ENCODE measurements around the gene UQCRQ. TPM values are rescaled to one million over a fixed set of nuclear protein-coding genes. Genes with fewer than 3 reads are reported as not detected.

UQCRQ gene
- total and polyA plus RNA-seq, 9 of the 15 experiments (the other 6 are each of a cell fraction or from before 2014, with no cell fraction given): 235 to 2,421 (median 883) TPM

GRCh38 chr5:132820162-132820754 lies 46.2 kb upstream of the UQCRQ start (continued):
- TF ChIP-seq E4F1 (CRISPR knock-in tag; IDR thresholded peaks at IDR 0.05; ENCODE audit: borderline replicate concordance) (no peak), POLR3A (IDR thresholded peaks at IDR 0.05; ENCODE audit: borderline replicate concordance, extremely low read depth, insufficient read depth, insufficient read length) (no peak), DLX4 (CRISPR knock-in tag; IDR thresholded peaks at IDR 0.05) (no peak), IRF9 (tag; IDR thresholded peaks at IDR 0.05) (no peak), CBFA2T2 (conservative IDR thresholded peaks at IDR 0.05) (no peak), ATF3 (IDR thresholded peaks at IDR 0.05) (peak; percentile 51; the same call in 1 of the 2 replicates), ATF3 (CRISPR knock-in tag; conservative IDR thresholded peaks at IDR 0.05) (no peak; the same call in 1 of the 2 replicates), ZBTB11 (CRISPR knock-in tag; IDR thresholded peaks at IDR 0.05) (no peak), TSHZ1 (CRISPR knock-in tag; IDR thresholded peaks at IDR 0.05) (no peak), MCM3 (IDR thresholded peaks at IDR 0.05) (no peak), ZNF395 (CRISPR knock-in tag; IDR thresholded peaks at IDR 0.05) (no peak; the same call in 1 of the 2 replicates), SMARCA5 (IDR thresholded peaks at IDR 0.05) (no peak), MCM5 (IDR thresholded peaks at IDR 0.05; ENCODE audit: low read depth) (no peak)
